HEK293 (cell line): ENCODE results near the gene PPP4R1.

Experiments used
- FEZF1 ChIP-seq: fragments of 450-650 bp; formaldehyde crosslinking; IDR thresholded peaks from 2 replicates; pipeline ENCODE4 v1.5.1; 2016; ENCODE audit warnings: missing biosample characterization, missing genetic modification characterization
- GLI4 ChIP-seq: fragments of 450-650 bp; formaldehyde crosslinking; IDR thresholded peaks from 2 replicates; pipeline ENCODE4 v1.5.1; 2016; ENCODE audit warnings: missing biosample characterization, missing genetic modification characterization
- GLIS1 ChIP-seq: fragments of 450-650 bp; formaldehyde crosslinking; IDR thresholded peaks from 2 replicates; pipeline ENCODE4 v1.5.1; 2016; ENCODE audit warnings: missing biosample characterization, missing genetic modification characterization
- IKZF3 ChIP-seq: fragments of 450-650 bp; IDR thresholded peaks from 2 replicates; pipeline ENCODE4 v1.5.0; 2018; ENCODE audit warnings: missing biosample characterization, mild to moderate bottlenecking, missing genetic modification characterization, moderate library complexity
- KLF17 ChIP-seq: fragments of 450-650 bp; formaldehyde crosslinking; IDR thresholded peaks from 2 replicates; pipeline ENCODE4 v1.5.1; 2016; ENCODE audit warnings: missing biosample characterization, missing genetic modification characterization
- OSR2 ChIP-seq: fragments of 450-650 bp; formaldehyde crosslinking; IDR thresholded peaks from 2 replicates; pipeline ENCODE4 v1.5.1; 2016; ENCODE audit warnings: missing biosample characterization, missing genetic modification characterization
- PRDM4 ChIP-seq: fragments of 450-650 bp; formaldehyde crosslinking; IDR thresholded peaks from 2 replicates; pipeline ENCODE4 v1.5.1; 2017; ENCODE audit warnings: missing biosample characterization, missing genetic modification characterization
- WT1 ChIP-seq: fragments of 450-650 bp; formaldehyde crosslinking; IDR thresholded peaks from 2 replicates; pipeline ENCODE4 v1.5.1; 2016; ENCODE audit warnings: missing biosample characterization, missing genetic modification characterization
- ZEB2 ChIP-seq: fragments of 450-650 bp; formaldehyde crosslinking; IDR thresholded peaks from 2 replicates; pipeline ENCODE4 v1.5.1; 2016; ENCODE audit warnings: missing biosample characterization, missing genetic modification characterization
- ZFHX2 ChIP-seq: fragments of 450-650 bp; formaldehyde crosslinking; conservative IDR thresholded peaks from 2 replicates; pipeline ENCODE4 v1.5.1; 2016; ENCODE audit warnings: missing biosample characterization, missing genetic modification characterization
- ZNF175 ChIP-seq: fragments of 450-650 bp; formaldehyde crosslinking; IDR thresholded peaks from 2 replicates; pipeline ENCODE4 v1.5.1; 2016; ENCODE audit warnings: missing biosample characterization, missing genetic modification characterization
- ZNF202 ChIP-seq: fragments of 450-650 bp; formaldehyde crosslinking; IDR thresholded peaks from 2 replicates; pipeline ENCODE4 v1.5.1; 2016; ENCODE audit warnings: missing biosample characterization, missing genetic modification characterization, borderline replicate concordance
- ZNF391 ChIP-seq: fragments of 450-650 bp; formaldehyde crosslinking; IDR thresholded peaks from 2 replicates; pipeline ENCODE4 v1.5.1; 2016; ENCODE audit warnings: low read depth, missing biosample characterization, missing genetic modification characterization, borderline replicate concordance
- ZNF404 ChIP-seq: fragments of 450-650 bp; formaldehyde crosslinking; IDR thresholded peaks from 2 replicates; pipeline ENCODE4 v1.5.1; 2017; ENCODE audit warnings: missing biosample characterization, missing genetic modification characterization
- ZNF600 ChIP-seq: fragments of 450-650 bp; formaldehyde crosslinking; IDR thresholded peaks from 2 replicates; pipeline ENCODE4 v1.5.1; 2016; ENCODE audit warnings: missing biosample characterization, missing genetic modification characterization
- ZNF610 ChIP-seq: fragments of 450-650 bp; formaldehyde crosslinking; IDR thresholded peaks from 2 replicates; pipeline ENCODE4 v1.5.1; 2016; ENCODE audit warnings: missing biosample characterization, missing genetic modification characterization, borderline replicate concordance
- ZNF701 ChIP-seq: fragments of 450-650 bp; formaldehyde crosslinking; IDR thresholded peaks from 2 replicates; pipeline ENCODE4 v1.5.1; 2016; ENCODE audit warnings: missing biosample characterization, missing genetic modification characterization
- ZNF837 ChIP-seq: fragments of 450-650 bp; formaldehyde crosslinking; IDR thresholded peaks from 2 replicates; pipeline ENCODE4 v1.5.1; 2016; ENCODE audit warnings: missing biosample characterization, missing genetic modification characterization
- ZNF843 ChIP-seq: fragments of 450-650 bp; formaldehyde crosslinking; IDR thresholded peaks from 2 replicates; pipeline ENCODE4 v1.5.1; 2016; ENCODE audit warnings: missing biosample characterization, missing genetic modification characterization
- ZSCAN30 ChIP-seq: fragments of 450-650 bp; IDR thresholded peaks from 2 replicates; pipeline ENCODE4 v1.5.1; 2018; ENCODE audit warnings: missing biosample characterization, mild to moderate bottlenecking, missing genetic modification characterization, moderate library complexity
- ZSCAN4 ChIP-seq: fragments of 450-650 bp; formaldehyde crosslinking; IDR thresholded peaks from 2 replicates; pipeline ENCODE4 v1.5.1; 2017; ENCODE audit warnings: missing biosample characterization, missing genetic modification characterization
- ZXDB ChIP-seq: fragments of 450-650 bp; formaldehyde crosslinking; IDR thresholded peaks from 2 replicates; pipeline ENCODE4 v1.5.1; 2016; ENCODE audit warnings: missing biosample characterization, missing genetic modification characterization
- TF ChIP-seq, protein P1 (sequence below): fragments of 450-650 bp; formaldehyde crosslinking; IDR thresholded peaks from 2 replicates; pipeline ENCODE4 v1.5.1; 2017; ENCODE audit warnings: missing biosample characterization, missing genetic modification characterization
- TF ChIP-seq, protein P2 (sequence below): fragments of 450-650 bp; formaldehyde crosslinking; IDR thresholded peaks from 2 replicates; pipeline ENCODE4 v1.5.1; 2016; ENCODE audit warnings: missing biosample characterization, missing genetic modification characterization
- TF ChIP-seq, protein P3 (sequence below): fragments of 450-650 bp; formaldehyde crosslinking; IDR thresholded peaks from 2 replicates; pipeline ENCODE4 v1.5.1; 2016; ENCODE audit warnings: missing biosample characterization, missing genetic modification characterization
- TF ChIP-seq, protein P4 (sequence below): fragments of 450-650 bp; formaldehyde crosslinking; IDR thresholded peaks from 2 replicates; pipeline ENCODE4 v1.5.1; 2016; ENCODE audit warnings: missing biosample characterization, missing genetic modification characterization

The PPP4R1 gene

GRCh38 chr18:9506046-9506792, 108.1 kb downstream of the PPP4R1 start (continued):
- no peak for TF ChIP-seq ZNF837 (tag by site-specific recombination)
- peak; percentile 64 for TF ChIP-seq OSR2 (tag by site-specific recombination)
- TF ChIP-seq, protein P1, sequence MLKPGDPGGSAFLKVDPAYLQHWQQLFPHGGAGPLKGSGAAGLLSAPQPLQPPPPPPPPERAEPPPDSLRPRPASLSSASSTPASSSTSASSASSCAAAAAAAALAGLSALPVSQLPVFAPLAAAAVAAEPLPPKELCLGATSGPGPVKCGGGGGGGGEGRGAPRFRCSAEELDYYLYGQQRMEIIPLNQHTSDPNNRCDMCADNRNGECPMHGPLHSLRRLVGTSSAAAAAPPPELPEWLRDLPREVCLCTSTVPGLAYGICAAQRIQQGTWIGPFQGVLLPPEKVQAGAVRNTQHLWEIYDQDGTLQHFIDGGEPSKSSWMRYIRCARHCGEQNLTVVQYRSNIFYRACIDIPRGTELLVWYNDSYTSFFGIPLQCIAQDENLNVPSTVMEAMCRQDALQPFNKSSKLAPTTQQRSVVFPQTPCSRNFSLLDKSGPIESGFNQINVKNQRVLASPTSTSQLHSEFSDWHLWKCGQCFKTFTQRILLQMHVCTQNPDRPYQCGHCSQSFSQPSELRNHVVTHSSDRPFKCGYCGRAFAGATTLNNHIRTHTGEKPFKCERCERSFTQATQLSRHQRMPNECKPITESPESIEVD (tag by site-specific recombination), result peak; percentile 72
- no peak for TF ChIP-seq ZFHX2 (tag by site-specific recombination)
- peak; percentile 26; the same call in 1 of the 2 replicates for TF ChIP-seq ZNF843 (tag by site-specific recombination)
- TF ChIP-seq FEZF1 (tag by site-specific recombination), result peak; percentile 94
- TF ChIP-seq, protein P2, sequence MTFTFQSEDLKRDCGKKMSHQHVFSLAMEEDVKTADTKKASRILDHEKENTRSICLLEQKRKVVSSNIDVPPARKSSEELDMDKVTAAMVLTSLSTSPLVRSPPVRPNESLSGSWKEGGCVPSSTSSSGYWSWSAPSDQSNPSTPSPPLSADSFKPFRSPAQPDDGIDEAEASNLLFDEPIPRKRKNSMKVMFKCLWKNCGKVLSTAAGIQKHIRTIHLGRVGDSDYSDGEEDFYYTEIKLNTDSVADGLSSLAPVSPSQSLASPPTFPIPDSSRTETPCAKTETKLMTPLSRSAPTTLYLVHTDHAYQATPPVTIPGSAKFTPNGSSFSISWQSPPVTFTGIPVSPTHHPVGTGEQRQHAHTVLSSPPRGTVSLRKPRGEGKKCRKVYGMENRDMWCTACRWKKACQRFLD (tag by site-specific recombination), result no peak
- no peak for TF ChIP-seq ZNF175
- no peak for TF ChIP-seq KLF17
- no peak for TF ChIP-seq ZNF391 (tag by site-specific recombination)
- 0 out of 2 replicates have a peak, but pooled peaks have one; percentile 3 for TF ChIP-seq IKZF3 (tag by site-specific recombination)
- TF ChIP-seq GLIS1, result peak; percentile 100
- 0 out of 2 replicates have a peak, but pooled peaks have one; percentile 38 for TF ChIP-seq ZNF610
- peak; percentile 70 for TF ChIP-seq ZSCAN30
- peak; percentile 31; the same call in 1 of the 2 replicates for TF ChIP-seq ZSCAN4
- no peak for TF ChIP-seq ZNF404
- TF ChIP-seq ZNF600 (tag by site-specific recombination), result 0 out of 2 replicates have a peak, but pooled peaks have one; percentile 23
- no peak for TF ChIP-seq ZNF202 (tag by site-specific recombination)
- TF ChIP-seq, protein P3, sequence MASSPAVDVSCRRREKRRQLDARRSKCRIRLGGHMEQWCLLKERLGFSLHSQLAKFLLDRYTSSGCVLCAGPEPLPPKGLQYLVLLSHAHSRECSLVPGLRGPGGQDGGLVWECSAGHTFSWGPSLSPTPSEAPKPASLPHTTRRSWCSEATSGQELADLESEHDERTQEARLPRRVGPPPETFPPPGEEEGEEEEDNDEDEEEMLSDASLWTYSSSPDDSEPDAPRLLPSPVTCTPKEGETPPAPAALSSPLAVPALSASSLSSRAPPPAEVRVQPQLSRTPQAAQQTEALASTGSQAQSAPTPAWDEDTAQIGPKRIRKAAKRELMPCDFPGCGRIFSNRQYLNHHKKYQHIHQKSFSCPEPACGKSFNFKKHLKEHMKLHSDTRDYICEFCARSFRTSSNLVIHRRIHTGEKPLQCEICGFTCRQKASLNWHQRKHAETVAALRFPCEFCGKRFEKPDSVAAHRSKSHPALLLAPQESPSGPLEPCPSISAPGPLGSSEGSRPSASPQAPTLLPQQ (tag by site-specific recombination), result 0 out of 2 replicates have a peak, but pooled peaks have one; percentile 27
- peak; percentile 75 for TF ChIP-seq ZXDB (tag by site-specific recombination)
- no peak for TF ChIP-seq ZNF701
- TF ChIP-seq WT1 (tag by site-specific recombination), result peak; percentile 55; the same call in 1 of the 2 replicates
- TF ChIP-seq GLI4 (tag by site-specific recombination), result no peak
- TF ChIP-seq, protein P4, sequence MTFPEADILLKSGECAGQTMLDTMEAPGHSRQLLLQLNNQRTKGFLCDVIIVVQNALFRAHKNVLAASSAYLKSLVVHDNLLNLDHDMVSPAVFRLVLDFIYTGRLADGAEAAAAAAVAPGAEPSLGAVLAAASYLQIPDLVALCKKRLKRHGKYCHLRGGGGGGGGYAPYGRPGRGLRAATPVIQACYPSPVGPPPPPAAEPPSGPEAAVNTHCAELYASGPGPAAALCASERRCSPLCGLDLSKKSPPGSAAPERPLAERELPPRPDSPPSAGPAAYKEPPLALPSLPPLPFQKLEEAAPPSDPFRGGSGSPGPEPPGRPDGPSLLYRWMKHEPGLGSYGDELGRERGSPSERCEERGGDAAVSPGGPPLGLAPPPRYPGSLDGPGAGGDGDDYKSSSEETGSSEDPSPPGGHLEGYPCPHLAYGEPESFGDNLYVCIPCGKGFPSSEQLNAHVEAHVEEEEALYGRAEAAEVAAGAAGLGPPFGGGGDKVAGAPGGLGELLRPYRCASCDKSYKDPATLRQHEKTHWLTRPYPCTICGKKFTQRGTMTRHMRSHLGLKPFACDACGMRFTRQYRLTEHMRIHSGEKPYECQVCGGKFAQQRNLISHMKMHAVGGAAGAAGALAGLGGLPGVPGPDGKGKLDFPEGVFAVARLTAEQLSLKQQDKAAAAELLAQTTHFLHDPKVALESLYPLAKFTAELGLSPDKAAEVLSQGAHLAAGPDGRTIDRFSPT, result no peak
- peak; percentile 64 for TF ChIP-seq PRDM4 (tag by site-specific recombination)
- no peak for TF ChIP-seq ZEB2
